Karpas-422 (cell line): Measurements from ENCODE around the gene SYTL3. TPM values are rescaled to one million over a fixed set of nuclear protein-coding genes. Genes with fewer than 3 reads are reported as not detected.

Source experiments
- DNase-seq: peaks from one replicate; pipeline ENCODE4 v3.0.0-alpha.2; 2015
- H2AFZ ChIP-seq: fragments of 200-600 bp; sonication (generic); 2 replicates; pipeline ENCODE4 v1.6.1; 2014; ENCODE audit warnings: antibody characterized with exemption, low read length, mixed read lengths
- H3K27ac ChIP-seq: fragments of 200-600 bp; sonication (generic); 2 replicates; pipeline ENCODE4 v1.5.1; 2014; ENCODE audit warnings: mild to moderate bottlenecking, low read length, moderate library complexity
- H3K27me3 ChIP-seq: fragments of 200-600 bp; sonication (generic); 2 replicates; pipeline ENCODE4 v1.6.1; 2014; ENCODE audit warnings: low read length, mixed read lengths
- H3K36me3 ChIP-seq: fragments of 200-600 bp; sonication (generic); 2 replicates; pipeline ENCODE4 v1.6.1; 2014; ENCODE audit warnings: low read length, mixed read lengths; ENCODE audit not compliant: insufficient read depth
- H3K4me1 ChIP-seq: fragments of 200-600 bp; sonication (generic); 2 replicates; pipeline ENCODE4 v1.6.1; 2014; ENCODE audit warnings: mild to moderate bottlenecking, low read length, mixed read lengths
- H3K4me2 ChIP-seq: fragments of 200-600 bp; sonication (generic); 2 replicates; pipeline ENCODE4 v1.6.1; 2014; ENCODE audit warnings: low read length, low read depth, mild to moderate bottlenecking; ENCODE audit not compliant: poor library complexity, severe bottlenecking
- H3K4me3 ChIP-seq: fragments of 200-600 bp; sonication (generic); 2 replicates; pipeline ENCODE4 v1.5.1; 2014; ENCODE audit warnings: mild to moderate bottlenecking, antibody characterized with exemption, low read length, mixed read lengths
- H3K79me2 ChIP-seq: fragments of 200-600 bp; sonication (generic); 2 replicates; pipeline ENCODE4 v1.6.1; 2014; ENCODE audit warnings: mild to moderate bottlenecking, low read length, mixed read lengths
- H3K9ac ChIP-seq: fragments of 200-600 bp; sonication (generic); 2 replicates; pipeline ENCODE4 v1.6.0; 2014; ENCODE audit warnings: low read length
- H3K9me2 ChIP-seq: fragments of 200-600 bp; sonication (generic), shearing (Covaris generic); replicated peaks from 2 replicates; pipeline ENCODE4 v1.6.0; 2014; ENCODE audit warnings: mild to moderate bottlenecking, low read length, moderate library complexity; ENCODE audit not compliant: insufficient read depth
- H3K9me3 ChIP-seq: fragments of 300-700, 200-600 bp; sonication (generic); 2 replicates; pipeline ENCODE4 v1.6.1; 2014; ENCODE audit warnings: low read length, mixed read lengths
- H4K20me1 ChIP-seq: fragments of 200-600 bp; sonication (generic); 2 replicates; pipeline ENCODE4 v1.6.1; 2014; ENCODE audit warnings: mild to moderate bottlenecking, antibody characterized with exemption, low read length, low read depth; ENCODE audit not compliant: insufficient read depth
- total RNA-seq: library from RNA; depleted of rRNA; stranded (reverse); fragments of >200 nt; shearing (Covaris generic); gene quantifications from 2 replicates; pipeline ENCODE4 v1.2.3, GENCODE V29; 2014; ENCODE audit warnings: low replicate concordance

SYTL3 gene
- total RNA-seq, 1 experiment from 2014 or later = 0.41 TPM

DNA sequence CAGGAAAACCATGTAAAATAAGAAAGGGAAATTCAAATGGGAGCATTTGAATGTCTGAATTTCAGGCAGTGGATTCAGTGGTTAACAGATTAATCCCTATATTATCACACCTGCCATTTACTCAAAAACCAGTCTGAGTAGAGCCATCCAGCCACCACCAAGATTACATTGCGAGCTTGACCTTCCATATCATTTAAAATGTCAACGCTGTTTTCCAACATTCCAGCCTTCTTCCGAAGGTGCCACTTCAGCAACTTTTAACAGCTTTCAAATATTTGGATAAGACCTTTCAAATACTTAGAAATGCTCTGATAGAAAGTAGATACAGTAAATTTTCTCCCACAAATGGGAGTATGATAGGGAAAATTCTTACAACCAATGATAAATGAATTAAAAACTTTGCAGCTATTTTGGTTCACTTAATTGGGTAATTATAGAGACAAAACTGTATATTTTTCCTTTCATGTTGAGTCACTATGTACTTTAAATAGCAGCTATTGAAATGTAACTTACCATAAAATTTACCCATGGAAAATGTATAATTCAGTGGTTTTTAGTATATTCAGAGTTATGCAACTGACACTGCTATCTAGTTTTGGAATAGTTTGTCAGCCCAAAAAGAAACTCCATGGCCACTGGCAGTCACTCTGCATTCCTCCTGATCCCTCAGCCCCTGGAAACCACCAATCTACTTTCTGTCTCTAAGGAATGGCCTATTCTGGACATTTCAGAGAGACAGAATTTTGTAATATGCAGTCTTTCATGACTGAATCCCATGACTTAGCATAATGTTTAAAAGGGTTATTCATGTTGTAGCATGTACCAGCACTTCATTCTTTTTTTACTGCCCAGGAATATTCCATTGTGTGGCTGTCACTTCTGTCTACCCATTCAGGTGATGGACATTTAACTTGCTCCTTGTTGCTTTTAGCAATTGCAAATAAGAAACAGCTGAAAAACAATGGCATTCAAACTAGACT is 147.8 kb downstream of the SYTL3 start:
- Histone ChIP-seq H2AFZ (no peak overlapping the region), H3K4me3 (no peak overlapping the region), H3K79me2 (peaks cover 99% of the 10 kb centered on the region), H3K36me3 (no peaks in the 10 kb centered on the region; the same call in 1 of the 2 replicates), H3K27ac (peak overlapping the region; percentile 83), H3K9me2 (no peaks in the 10 kb centered on the region), H3K4me1 (peaks cover 93% of the 10 kb centered on the region), H3K9ac (no peak overlapping the region), H3K4me2 (peak overlapping the region; percentile 62), H3K9me3 (no peaks in the 10 kb centered on the region), H4K20me1 (peaks cover 70% of the 10 kb centered on the region), H3K27me3 (no peaks in the 10 kb centered on the region)
- DNase-seq = no peak

DNA sequence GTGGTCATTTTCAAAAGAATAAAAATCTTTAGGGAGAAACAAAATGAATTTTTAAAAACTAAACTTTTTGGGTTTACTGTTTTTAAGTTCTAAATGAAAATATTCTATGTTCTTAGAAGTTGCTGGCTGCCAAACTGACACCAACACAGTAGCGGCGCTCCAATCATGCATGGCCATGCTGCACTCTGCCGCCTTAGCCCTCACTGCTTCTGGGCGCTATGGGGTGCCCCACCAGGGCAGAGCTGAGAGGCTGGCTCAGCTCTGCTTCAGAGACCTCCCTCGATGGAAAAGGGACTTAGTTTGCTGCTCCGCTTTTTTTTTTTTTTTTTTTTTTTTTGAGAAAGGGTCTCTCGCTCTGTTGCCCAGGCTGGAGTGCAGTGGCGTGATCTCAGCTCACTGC is 148.5 kb downstream of the SYTL3 start:
- Histone ChIP-seq H3K36me3 (no peaks in the 10 kb centered on the region; the same call in 1 of the 2 replicates), H3K79me2 (peaks cover 99% of the 10 kb centered on the region), H3K4me3 (no peak overlapping the region), H4K20me1 (peaks cover 69% of the 10 kb centered on the region), H3K27ac (peak overlapping the region; percentile 83; the same call in 1 of the 2 replicates), H3K9ac (no peak overlapping the region), H3K9me2 (no peaks in the 10 kb centered on the region), H3K27me3 (no peaks in the 10 kb centered on the region), H2AFZ (no peak overlapping the region), H3K4me1 (peaks cover 94% of the 10 kb centered on the region), H3K4me2 (peak overlapping the region; percentile 62), H3K9me3 (no peaks in the 10 kb centered on the region)
- peak; percentile 57 for DNase-seq

DNA sequence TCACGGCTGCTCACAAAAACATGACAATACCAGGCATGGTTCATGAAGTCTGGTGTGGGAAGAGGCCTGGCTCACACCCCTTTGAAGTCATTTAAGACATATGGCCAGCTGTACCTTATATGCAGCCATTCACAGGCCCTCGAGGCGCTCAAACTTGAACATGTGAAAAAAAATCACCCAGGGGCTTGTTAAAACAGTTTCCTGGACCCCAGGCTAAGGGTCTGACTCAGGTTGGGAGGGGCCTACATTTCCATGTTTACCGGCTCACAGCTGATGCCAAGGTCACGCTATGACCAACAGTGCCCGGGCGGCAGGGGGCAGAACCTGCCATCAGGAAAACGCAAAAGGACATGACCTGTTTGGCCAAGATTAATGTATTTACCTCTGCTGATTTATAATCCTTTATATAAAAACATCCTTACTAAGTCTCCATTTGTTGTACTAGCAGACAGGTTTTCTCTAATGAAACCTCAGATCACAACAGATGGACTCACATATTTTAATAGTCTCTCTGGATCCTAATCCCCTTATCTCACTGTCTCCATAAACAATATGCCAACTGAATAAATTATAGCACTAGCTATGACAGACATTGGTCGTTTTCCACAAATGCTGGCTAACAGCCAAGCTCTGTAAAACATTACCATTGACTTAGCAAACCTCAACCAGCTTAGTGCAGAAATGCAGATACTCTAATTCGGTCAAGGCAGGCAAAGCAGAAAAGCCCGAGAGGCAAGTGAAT is 149.4 kb downstream of the SYTL3 start:
- Histone ChIP-seq H2AFZ (no peak overlapping the region), H3K9me3 (no peaks in the 10 kb centered on the region), H3K4me2 (peak overlapping the region; percentile 62), H4K20me1 (peaks cover 67% of the 10 kb centered on the region), H3K27ac (peak overlapping the region; percentile 83), H3K9ac (0 out of 2 replicates have a peak overlapping the region, but pooled peaks have one; percentile 6), H3K79me2 (peaks cover 97% of the 10 kb centered on the region), H3K36me3 (no peaks in the 10 kb centered on the region; the same call in 1 of the 2 replicates), H3K4me3 (no peak overlapping the region; the same call in 1 of the 2 replicates), H3K27me3 (no peaks in the 10 kb centered on the region), H3K4me1 (peaks cover 93% of the 10 kb centered on the region), H3K9me2 (no peaks in the 10 kb centered on the region)
- DNase-seq = peak; percentile 78

DNA sequence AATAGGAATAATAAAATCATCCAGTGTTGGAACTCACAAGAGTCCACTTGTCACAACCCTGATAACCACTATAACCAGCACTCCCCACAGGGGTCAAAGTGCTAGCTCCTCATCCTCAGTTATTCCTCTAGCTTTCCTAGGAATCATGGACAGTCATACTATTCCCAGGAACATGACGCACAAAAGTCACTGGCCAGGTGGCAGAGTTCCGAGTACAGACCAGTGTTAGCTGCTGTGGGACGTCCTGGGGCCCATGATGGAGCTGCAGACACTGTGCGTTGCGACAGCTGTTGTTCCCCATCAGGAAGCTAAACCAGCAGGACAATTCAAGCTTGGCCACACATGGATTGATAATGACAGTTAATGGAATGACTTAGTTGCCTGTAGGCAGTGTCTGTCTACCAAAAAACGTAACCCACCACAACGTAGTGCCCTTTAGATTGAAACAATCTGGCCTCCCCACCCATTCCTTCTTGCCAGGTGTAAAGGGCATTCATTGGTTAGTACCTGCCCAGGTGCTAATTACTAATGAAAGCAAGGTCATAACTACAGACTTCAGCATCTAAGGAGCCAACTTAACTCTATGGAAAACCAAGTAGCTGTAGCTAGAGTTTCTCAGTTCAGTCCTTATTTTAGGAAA is 151.9 kb downstream of the SYTL3 start:
- Histone ChIP-seq H3K9me2 (no peaks in the 10 kb centered on the region), H3K79me2 (peaks cover 95% of the 10 kb centered on the region), H3K4me2 (peak overlapping the region; percentile 8), H2AFZ (no peak overlapping the region), H3K36me3 (peaks cover 4% of the 10 kb centered on the region; the same call in 1 of the 2 replicates), H3K9ac (no peak overlapping the region), H3K27me3 (no peaks in the 10 kb centered on the region), H3K9me3 (no peaks in the 10 kb centered on the region), H3K4me1 (peaks cover 96% of the 10 kb centered on the region), H3K4me3 (no peak overlapping the region), H3K27ac (no peak overlapping the region), H4K20me1 (peaks cover 50% of the 10 kb centered on the region)
- DNase-seq = no peak

DNA sequence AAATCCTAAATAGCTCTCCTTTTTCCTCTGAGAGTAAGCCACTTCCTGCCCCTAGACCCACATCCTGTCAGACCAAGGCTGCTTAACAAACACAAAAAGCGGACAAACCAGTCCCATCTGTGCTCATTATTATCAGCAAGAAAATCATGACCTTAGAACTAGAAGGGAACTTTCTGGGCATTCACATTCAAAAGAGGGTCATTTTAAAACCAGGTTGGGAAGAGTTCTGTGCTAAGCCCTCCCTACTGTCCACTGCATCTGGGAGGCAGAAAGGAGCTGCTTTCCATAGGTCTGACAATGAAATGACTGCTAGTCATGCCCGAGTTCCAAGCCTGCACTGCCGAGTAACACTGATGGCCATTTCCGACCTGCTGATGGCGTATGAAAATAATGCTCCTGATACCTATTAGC is 153.9 kb downstream of the SYTL3 start:
- Histone ChIP-seq H2AFZ (no peak overlapping the region), H3K27me3 (no peaks in the 10 kb centered on the region), H4K20me1 (peaks cover 36% of the 10 kb centered on the region), H3K27ac (peak overlapping the region; percentile 96), H3K9me2 (no peaks in the 10 kb centered on the region), H3K4me2 (peak overlapping the region; percentile 94), H3K79me2 (peaks cover 95% of the 10 kb centered on the region), H3K36me3 (peaks cover 9% of the 10 kb centered on the region; the same call in 1 of the 2 replicates), H3K9me3 (no peaks in the 10 kb centered on the region), H3K4me3 (peak overlapping the region; percentile 44), H3K4me1 (peaks cover 96% of the 10 kb centered on the region), H3K9ac (peak overlapping the region; percentile 41)
- DNase-seq = peak; percentile 73

DNA sequence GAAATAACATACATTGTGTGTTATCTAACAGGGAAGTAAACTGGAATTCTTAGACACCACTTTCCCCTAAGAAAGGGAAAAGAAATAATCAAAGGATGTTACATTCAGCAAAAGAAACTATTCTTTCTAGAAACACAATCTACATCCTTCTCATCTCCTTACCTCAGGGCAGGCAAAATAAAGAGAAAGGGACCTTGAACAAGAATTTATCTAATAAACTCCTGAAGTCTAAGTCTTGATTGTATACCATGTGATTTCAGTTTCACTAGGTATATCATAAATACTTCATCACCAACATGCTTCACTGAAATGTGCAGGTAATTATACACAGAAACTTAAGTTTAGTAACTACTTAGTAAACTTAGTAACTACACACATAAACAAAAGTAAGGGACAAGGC is 154.4 kb downstream of the SYTL3 start:
- H3K4me2 ChIP-seq = peak overlapping the region; percentile 94
- DNase-seq = no peak
- H3K79me2 ChIP-seq = peaks cover 95% of the 10 kb centered on the region
- peaks cover 9% of the 10 kb centered on the region; the same call in 1 of the 2 replicates for H3K36me3 ChIP-seq
- H3K27ac ChIP-seq = peak overlapping the region; percentile 96
- H3K9me2 ChIP-seq = no peaks in the 10 kb centered on the region
- no peaks in the 10 kb centered on the region for H3K9me3 ChIP-seq
- H3K4me1 ChIP-seq = peaks cover 96% of the 10 kb centered on the region
- peaks cover 31% of the 10 kb centered on the region for H4K20me1 ChIP-seq
- H2AFZ ChIP-seq = no peak overlapping the region
- H3K27me3 ChIP-seq = no peaks in the 10 kb centered on the region
- peak overlapping the region; percentile 44 for H3K4me3 ChIP-seq
- H3K9ac ChIP-seq = peak overlapping the region; percentile 41

DNA sequence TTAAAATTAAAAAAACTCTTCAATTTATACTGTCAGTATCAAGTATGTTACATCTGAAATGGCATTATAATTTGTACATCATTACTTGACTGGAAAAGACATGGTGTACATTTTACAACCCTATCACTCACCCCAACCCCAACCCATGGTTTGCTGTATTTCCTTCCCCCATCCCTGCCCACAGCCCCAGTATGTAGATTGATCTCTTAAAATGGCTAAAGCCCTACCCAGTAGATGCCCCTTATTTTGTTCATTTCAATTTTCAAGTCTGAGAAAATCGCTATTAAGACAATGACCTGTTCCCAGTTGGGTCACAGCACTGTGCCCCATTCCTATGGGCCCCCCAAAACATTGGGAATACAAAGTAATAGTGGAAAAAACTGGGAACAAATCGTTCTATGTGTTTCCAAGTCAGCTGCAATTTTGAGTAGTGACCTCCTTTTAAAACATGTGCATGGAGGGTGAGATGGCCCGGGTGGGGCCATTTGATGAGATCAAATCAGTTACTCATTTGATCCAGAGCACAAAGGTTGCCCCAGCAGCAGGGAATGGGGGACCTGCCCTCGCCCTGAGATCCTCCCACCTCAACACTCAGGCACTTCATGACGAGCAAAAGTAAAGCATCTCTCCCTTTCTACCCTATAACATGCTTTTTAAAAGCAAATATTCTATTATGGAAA is 156.0 kb downstream of the SYTL3 start:
- peak overlapping the region; percentile 94 for H3K4me2 ChIP-seq
- H4K20me1 ChIP-seq = peaks cover 18% of the 10 kb centered on the region
- peak overlapping the region; percentile 96 for H3K27ac ChIP-seq
- peaks cover 12% of the 10 kb centered on the region; the same call in 1 of the 2 replicates for H3K36me3 ChIP-seq
- no peaks in the 10 kb centered on the region for H3K9me2 ChIP-seq
- H3K4me3 ChIP-seq = 0 out of 2 replicates have a peak overlapping the region, but pooled peaks have one; percentile 12
- H3K27me3 ChIP-seq = no peaks in the 10 kb centered on the region
- DNase-seq = no peak
- H3K4me1 ChIP-seq = peaks cover 96% of the 10 kb centered on the region
- H2AFZ ChIP-seq = no peak overlapping the region
- H3K9me3 ChIP-seq = no peaks in the 10 kb centered on the region
- H3K9ac ChIP-seq = peak overlapping the region; percentile 31
- H3K79me2 ChIP-seq = peaks cover 95% of the 10 kb centered on the region
